Erythroblast (primary cell): ENCODE measurements around the gene FANCE.

ENCODE experiments used
- GATA1 ChIP-seq: IDR thresholded peaks from 2 replicates; pipeline ENCODE4 v1.6.1; 2011; ENCODE audit warnings: low read depth, mild to moderate bottlenecking, control low read depth, low read length, moderate library complexity
- POLR2A ChIP-seq: IDR thresholded peaks from 2 replicates; pipeline ENCODE4 v1.6.1; 2011; ENCODE audit warnings: mild to moderate bottlenecking, low read length

DNA sequence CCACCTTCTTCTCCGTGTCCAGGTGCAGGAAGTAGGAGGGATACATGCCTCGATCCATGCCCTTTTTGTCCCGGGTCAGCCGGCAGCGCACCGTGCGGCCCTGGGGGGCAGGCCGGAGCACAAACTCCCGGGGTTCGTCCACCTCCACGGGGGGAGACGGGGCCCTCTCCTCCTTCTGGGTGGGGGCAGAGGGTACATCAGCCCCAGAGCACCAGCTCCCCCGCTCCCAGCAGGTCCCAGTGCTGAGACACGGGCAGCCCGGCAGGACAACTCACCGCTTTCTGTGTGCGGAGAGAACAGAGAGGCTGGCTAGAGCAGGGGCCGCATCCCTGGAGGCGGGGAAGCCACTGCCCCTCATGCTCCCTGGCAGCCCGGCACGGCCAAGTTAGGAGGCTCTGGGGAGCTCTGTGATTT, 53.9 kb downstream of the FANCE start:
- TF ChIP-seq POLR2A (no peak), GATA1 (no peak)
